Pulmonary artery endothelial cell (primary cell): ENCODE measurements around the gene BEAN1. TPM values are rescaled to one million over a fixed set of nuclear protein-coding genes. Genes with fewer than 3 reads are reported as not detected.
"Not testable (repeated sequence)": the region's sequence is repeated elsewhere in the genome, so short reads cannot be mapped to it uniquely, and the experiment has no call there.

Experiments
- DNase-seq: peaks from one replicate; pipeline ENCODE4 v3.0.0-alpha.2; 2011; ENCODE audit warnings: low read depth, low spot score
- total RNA-seq: library from RNA; depleted of rRNA; stranded (reverse); fragments of >200 nt; gene quantifications from 2 replicates; pipeline ENCODE4 v1.2.3, GENCODE V29; 2014

BEAN1 gene
- total RNA-seq, 1 donor from 2014 or later: 0.26 TPM

GRCh38 chr16:66507731-66508239 lies 80.7 kb downstream of the BEAN1 start:
- no peak for DNase-seq

DNA sequence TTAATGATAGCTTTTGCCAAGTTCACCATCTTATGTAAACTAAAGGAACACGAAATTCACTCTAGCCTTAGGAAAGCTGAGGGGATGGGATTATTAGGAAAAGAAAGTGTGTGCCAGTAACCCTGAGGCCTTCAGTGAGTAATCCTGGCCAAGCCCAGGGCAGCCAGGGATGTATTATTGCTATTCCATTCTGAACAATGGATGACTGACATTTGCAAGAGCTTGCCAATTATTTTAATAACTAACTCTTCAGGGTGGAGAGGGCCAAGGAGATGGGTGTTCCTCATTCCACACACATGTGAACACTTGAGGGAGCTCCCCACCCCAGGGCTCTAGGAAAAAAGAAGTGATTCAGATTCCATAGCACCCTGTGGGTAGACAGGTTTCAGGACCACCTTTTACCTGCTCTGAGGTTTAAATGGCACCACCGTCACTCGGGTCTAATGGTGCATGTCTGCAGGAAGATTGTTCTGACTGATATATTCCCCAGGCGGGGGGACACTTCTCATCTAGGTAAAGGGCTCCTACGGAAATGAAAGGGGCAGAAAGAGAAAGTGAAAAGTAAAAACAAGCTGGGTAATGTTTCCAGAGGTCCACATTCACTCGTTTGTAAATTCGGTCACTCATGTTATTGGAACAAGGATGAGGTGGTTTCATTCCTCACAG lies 81.3 kb downstream of the BEAN1 start:
- no peak for DNase-seq

GRCh38 chr16:66508914-66509496 lies 81.9 kb downstream of the BEAN1 start:
- no peak for DNase-seq

DNA sequence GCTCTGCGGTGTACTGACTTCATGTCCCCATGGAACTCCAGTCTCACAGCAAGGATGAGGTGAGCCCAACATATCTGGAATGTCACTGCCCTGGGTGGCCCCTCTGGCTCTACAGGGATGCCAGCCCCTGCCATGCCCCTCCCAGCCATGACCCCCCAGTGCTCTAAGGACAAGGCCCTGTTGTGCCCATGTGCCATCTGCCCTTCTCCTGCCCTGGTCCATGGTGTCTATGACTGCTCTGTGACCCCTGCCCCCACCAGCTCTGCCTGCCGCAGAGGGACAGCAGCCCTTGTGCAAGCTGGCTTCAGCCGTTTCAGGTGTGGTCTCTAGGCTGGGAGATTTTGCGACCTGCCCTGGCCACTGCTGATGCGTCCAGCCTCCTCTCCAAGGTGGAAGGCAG lies 82.5 kb downstream of the BEAN1 start:
- DNase-seq: no peak

DNA sequence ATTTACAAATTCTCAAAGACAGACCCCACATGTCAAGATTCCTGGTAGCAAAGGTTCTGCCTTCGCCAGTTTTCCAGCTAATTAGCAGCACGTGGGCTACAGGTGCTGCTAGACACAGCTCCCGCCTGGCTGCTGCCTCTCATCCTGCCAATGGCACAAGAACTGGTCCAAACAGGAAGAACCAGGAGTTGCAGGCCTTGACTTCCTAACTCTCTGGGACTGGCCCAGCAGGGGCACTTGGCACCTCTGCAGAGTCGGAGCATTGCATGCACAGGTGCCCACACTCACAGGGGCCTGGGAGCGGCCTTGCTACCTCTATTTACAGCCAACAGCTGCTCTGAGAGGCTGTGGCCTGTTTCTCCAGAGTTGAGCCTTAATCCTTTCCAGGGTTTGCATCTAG lies 83.2 kb downstream of the BEAN1 start:
- DNase-seq: no peak

DNA sequence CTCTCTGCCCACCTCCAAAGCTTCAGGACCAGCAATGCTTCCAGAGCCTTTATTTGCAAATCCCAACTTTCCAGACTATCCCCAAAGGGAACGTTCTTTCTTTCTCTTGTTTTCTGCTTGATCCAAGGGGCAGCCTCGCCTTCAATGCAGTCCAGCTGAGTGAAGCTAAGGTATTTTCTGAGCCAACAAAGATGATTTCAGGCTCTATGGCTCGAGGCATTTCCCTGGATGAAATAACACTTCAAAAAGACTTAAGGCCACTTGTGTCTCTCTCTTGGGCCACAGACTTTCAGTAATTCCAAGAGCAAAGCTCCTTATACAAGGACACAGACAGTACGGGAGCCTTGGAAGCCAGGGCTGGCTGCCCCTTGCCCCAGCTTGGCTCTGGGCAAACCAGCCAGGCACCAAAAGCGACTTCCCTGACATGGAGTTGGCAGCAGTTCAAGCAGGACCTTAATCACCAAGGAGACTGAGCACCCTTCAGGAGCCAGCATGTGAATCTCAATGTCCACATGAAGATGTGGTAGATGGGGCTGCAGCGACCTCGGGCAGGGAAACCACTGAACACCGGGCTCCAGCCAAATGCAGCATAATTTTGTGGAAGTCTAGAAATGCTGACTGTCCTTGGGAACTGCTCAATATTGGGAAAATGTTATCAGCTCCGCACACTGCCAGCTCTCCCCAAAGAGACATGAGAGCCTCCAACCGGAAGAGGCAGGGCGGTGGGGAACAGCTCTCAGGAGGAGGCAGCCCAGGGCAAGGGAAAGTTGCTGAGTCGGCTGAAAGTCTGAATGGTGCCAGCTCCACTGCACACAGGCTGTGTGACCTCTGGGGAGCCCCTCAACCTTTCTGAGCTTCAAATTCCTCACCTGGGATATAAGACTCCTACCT lies 83.9 kb downstream of the BEAN1 start:
- DNase-seq: no peak

- DNase-seq: no peak
These were observed 84.6 kb downstream of the BEAN1 start for GRCh38 chr16:66511602-66512271.

DNA sequence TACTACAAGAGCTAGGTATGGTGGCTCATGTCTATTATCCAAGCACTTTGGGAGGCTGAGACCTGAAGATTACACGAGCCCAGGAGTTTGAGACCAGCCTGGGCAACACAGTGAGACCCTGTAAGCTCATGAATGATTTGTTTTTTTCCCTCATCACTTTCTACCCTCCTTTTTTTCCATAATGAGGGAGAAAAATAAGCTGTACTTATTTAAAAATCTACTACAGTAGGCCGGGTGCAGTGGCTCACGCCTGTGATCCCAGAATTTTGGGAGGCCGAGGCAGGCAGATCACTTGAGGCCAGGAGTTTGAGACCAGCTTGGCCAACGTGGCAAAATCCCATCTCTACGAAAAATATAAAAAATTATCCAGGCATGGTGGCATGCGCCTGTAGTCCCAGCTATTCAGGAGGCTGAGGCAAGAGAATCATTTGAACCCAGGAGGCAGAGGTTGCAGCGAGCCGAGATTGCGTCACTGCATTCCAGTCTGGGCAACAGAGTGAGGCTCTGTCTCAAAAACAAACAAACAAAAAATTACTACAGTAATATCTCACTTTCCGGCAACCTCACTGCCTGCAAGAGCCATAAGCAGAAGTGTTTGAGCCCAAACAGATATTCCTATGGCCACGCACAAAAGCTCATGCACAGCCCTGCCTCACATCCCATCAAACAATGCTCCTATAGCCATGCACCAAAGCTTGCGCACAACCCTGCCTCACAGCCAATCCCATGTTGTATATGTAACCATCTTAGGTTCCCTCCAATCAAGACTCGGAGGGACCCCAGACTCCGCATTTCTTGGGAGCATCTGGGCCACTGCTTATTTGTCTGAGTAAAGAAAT lies 85.4 kb downstream of the BEAN1 start:
- DNase-seq: no peak

DNA sequence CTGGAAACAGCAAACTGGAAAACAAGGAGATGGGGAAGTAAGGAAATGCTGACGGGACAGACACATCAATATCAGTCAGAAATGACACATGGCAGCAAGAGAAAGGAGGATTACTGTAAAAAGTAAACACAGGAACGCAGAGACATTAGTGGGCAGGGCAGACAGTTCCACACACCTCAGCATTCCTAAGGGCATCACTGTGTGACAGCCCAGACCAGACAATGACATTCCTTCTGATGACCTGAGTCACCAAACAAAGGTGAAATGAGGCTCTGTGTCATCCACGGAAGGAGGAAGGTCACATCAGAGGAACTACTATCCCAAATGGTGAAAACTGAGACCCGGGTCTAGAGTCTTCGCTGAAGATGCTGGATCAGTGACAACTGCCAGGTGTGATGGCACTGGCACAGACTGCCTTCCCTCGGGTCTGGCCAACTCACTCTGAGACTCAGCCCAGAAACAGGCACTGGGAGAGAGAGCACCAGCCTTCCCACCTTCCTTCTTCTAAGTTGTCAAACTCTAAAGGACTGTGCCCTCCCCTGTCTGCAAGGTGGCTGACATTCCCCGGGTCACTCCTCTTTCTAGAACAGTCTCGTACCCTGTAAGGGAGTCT lies 86.1 kb downstream of the BEAN1 start:
- no peak for DNase-seq

DNA sequence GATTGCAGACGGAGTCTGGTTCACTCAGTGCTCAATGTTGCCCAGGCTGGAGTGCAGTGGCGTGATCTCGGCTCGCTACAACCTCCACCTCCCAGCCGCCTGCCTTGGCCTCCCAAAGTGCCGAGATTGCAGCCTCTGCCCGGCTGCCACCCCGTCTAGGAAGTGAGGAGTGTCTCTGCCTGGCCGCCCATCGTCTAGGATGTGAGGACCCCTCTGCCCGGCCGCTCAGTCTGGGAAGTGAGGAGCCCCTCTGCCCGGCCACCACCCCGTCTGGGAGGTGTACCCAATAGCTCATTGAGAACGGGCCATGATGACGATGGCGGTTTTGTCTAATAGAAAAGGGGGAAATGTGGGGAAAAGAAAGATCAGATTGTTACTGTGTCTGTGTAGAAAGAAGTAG lies 87.3 kb downstream of the BEAN1 start:
- DNase-seq: not testable (repeated sequence)

DNA sequence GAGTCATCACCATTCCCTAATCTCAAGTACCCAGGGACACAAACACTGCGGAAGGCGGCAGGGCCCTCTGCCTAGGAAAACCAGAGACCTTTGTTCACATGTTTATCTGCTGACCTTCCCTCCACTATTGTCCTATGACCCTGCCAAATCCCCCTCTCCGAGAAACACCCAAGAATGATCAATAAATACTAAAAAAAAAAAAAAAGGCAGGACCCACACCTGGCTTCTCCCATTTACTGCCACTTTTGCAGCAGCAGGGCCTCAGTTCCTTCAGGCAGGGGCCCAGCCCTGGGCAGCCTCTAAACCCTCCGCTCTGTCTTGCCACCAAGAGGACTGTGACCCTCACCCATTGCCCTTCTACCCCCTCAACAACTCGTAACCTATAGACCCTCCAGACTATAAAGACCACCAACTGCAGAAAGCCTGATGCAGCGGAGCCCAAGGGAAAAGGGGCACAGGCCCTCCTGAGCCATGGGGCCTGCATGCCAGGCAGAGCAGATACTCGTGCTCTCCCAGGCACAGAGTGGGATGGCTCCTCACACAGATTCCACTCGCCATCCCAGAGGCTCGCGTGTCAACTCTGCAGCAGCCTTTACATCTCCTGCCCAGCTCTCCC lies 88.0 kb downstream of the BEAN1 start:
- not testable (repeated sequence) for DNase-seq

- DNase-seq: no peak
These were observed 88.8 kb downstream of the BEAN1 start for GRCh38 chr16:66515596-66516508.

DNA sequence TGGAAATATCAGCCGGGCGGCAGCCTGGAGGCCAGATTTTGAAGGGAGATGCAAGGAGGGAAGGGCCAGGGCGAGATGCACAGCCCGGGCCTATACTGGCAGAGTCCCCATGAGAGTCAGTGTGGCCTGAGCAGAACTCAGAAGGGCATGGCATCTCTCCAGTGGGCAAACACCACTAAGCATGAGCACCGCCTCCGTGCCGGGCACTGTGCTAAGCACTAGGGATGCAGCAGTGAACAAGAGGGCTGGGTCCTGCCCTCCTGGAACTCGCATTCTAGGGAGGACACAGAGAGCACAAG lies 89.4 kb downstream of the BEAN1 start:
- no peak for DNase-seq

DNA sequence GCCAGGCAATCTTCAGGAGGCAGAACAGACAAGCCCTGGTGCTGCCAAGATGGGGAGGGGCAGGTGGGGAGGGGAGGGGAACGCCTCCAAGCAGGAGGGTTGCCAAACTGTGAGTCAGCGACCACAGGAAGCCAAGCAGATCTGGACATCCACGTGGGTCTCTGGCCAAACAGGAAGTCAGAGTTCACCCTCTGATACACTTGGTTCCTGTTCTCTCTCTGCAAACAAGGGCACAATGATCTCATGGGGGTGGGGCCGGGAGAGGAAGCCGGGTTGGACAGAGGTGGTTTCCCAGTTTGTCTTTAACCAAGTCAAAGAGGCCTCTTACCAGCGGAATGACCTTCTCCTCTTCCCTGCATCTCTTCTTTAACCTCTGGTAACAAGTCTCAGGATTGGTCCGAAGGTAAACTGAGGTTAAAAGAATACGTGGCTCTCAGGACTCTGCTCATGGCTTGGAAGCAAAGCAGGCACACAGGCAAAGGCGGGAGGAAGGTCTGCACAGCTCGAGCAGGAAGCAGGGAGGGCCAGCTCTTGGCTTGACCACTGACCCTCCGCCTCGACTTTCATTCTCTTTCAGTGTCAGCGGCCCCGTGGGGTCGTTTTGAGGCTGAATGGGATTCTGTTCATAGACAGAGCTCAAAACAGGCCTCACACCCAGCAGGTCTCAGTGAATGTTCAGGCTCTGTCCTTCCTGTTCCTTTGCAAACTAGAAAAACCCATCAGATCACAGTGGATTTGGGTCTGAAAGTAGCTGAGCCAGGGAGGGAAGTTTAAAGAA lies 89.9 kb downstream of the BEAN1 start:
- DNase-seq: peak; percentile 100

DNA sequence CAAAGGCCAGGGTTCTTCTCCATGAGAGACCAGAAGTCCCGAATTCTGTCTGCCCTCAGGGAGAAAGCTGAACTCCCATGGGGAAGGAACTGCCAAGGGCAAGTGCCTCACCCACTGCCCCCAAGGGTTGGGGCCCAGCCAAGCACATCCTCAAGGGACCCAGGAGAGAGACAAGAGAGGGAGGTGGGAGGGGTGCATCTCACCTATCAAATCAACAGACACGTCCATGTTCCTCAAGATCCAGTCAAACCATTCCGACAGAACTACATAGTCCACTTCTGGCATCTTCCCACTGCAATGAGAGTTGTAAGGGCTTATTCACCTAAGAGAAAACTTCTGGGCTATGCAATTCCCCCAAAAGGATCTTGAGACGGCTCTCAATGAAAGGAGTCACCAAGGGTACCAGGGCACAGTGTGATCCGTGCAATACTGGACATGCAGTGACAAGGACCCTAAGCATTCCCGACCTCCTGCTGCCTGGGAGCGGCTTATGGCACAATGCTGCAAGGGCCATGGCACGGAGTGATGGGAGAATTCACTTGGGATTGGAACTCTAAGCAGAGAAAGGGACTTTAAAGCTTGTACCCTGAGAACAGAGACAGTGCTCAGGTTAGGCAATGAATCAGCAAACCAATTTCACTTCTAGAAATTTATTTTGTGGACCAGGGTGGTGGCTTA lies 90.6 kb downstream of the BEAN1 start:
- no peak for DNase-seq

DNA sequence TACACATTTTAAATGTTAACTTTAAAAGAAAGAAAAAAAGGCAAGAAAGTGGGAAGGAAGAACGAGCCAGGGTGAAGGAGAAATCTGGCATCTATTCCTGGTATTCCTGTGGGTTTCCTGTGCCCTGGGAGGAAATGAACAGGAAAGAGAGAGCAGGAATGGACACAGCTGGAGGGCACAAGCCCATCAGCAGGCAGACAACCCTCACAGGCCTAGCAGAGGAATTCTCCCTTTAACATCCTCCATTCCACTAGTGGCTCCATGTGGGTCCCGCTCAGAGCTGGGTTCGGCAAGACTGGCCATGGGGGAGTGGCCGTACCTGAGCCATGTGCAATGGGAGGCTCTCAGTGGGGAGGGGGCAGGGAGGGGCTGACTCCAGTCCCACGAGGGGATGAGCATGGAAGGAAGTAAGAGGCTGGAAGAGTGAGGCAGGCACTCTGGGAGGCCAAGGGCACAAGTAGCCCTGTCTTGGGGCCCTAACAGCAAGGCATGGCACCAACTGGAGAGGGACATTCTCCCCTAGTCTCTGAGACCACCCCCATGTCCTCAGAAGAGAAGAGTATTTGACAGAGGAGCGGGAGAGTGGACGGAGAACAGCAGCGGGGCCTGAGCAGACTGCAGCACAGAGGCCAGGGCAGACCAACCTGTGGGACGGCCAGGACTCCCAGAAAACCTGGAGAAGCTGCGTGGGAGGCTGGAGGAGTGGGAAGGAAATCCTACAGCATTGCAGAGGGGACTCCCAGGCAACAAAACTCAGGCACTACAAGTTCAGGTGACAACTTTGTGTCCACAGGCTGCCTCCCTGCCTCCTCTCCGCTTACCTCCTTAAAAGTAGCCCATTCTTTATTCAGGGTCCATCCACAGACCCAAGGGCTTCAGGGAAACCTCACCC lies 92.6 kb downstream of the BEAN1 start:
- no peak for DNase-seq
